ENCODE measurements around the gene KRT16. TPM values are rescaled to one million over a fixed set of nuclear protein-coding genes. Genes with fewer than 3 reads are reported as not detected.

The KRT16 gene
- total RNA-seq, 1 experiment from 2014 or later, result 42.6 TPM

DNA sequence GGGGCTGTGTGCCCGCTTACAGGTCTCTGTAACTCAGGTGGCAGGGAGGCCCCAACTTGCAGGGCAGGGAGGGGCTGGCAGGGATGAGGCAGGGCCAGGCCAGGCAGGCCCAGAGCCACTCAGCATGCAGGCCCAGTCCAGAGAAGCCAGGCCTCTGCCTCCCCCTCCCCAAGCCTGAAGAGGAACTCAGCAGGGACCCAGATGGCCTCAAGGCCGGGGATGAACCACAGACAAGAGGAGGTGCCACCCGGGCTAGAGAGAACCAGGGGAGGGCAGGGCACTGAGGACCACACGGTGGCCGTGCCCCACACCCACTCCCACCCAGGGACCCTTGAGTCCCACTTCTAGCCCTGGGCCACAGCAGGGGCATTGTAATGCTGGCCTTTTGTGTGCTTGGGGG, 46.3 kb upstream of the KRT16 start:
- BruUV-seq (replicated peaks), result no TSS peak
- ATAC-seq (no peak), DNase-seq (no peak)
- Histone ChIP-seq H3F3A (ENCODE audit: low read length, unreplicated experiment) (no peaks in the 10 kb centered on the region), H4K20me1 (ENCODE audit: low read length) (no peaks in the 10 kb centered on the region), H2AFZ (ENCODE audit: low read length) (no peak overlapping the region), H3K4me1 (ENCODE audit: insufficient read depth, low read length) (peaks cover 22% of the 10 kb centered on the region), H3K4me3 (ENCODE audit: low read length) (no peak overlapping the region), H3K27ac (ENCODE audit: low read length) (no peak overlapping the region), H3K9me2 (replicated peaks; ENCODE audit: low read length) (no peaks in the 10 kb centered on the region), H3K27me3 (ENCODE audit: low read length) (no peaks in the 10 kb centered on the region), H3K36me3 (ENCODE audit: low read depth, low read length) (no peaks in the 10 kb centered on the region; the same call in 1 of the 2 replicates), H3K9ac (ENCODE audit: low read length) (no peak overlapping the region), H3K79me2 (ENCODE audit: low read length) (no peaks in the 10 kb centered on the region), H3K9me3 (ENCODE audit: low read length) (no peaks in the 10 kb centered on the region), H3K4me2 (ENCODE audit: low read length) (no peak overlapping the region)
- POLR2A ChIA-PET (ENCODE audit: unreplicated experiment), result no interaction called here
- no peak for TF ChIP-seq EZH2 (IDR thresholded peaks at IDR 0.05; ENCODE audit: low read length, unreplicated experiment)
- no peak for TF ChIP-seq EZH2phosphoT487 (IDR thresholded peaks at IDR 0.05; ENCODE audit: borderline replicate concordance, low read length)
- no peak for TF ChIP-seq CTCF (conservative IDR thresholded peaks at IDR 0.05; ENCODE audit: low read depth, low read length)
- CTCF ChIA-PET, result no interaction called here
- intact Hi-C loops (cut with micrococcal nuclease), result no loop called here

DNA sequence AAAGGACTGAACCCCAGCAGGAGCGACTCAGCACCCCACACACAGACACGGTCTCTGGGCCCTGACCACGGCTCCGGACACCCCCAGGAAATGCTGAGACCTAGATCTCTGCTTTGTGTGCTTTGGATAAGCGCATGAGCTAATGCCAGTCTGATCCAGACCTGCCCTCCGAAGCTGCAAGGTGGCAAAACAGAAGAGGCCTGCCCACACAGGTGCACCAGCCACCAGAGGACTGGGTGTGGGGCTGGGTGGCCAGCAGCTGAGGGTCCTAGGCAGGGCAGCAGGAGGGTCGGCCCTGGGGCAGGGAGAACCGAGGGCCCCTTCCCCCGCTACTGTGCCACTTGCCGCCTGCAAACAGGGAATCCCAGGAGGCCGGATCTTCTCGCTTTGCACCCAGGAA, 45.4 kb upstream of the KRT16 start:
- Histone ChIP-seq H3K9me2 (replicated peaks; ENCODE audit: low read length) (no peaks in the 10 kb centered on the region), H3K27me3 (ENCODE audit: low read length) (no peaks in the 10 kb centered on the region), H3K79me2 (ENCODE audit: low read length) (no peaks in the 10 kb centered on the region), H4K20me1 (ENCODE audit: low read length) (no peaks in the 10 kb centered on the region), H3K36me3 (ENCODE audit: low read depth, low read length) (no peaks in the 10 kb centered on the region; the same call in 1 of the 2 replicates), H3F3A (ENCODE audit: low read length, unreplicated experiment) (no peaks in the 10 kb centered on the region), H2AFZ (ENCODE audit: low read length) (no peak overlapping the region), H3K9me3 (ENCODE audit: low read length) (no peaks in the 10 kb centered on the region), H3K4me2 (ENCODE audit: low read length) (no peak overlapping the region), H3K4me3 (ENCODE audit: low read length) (no peak overlapping the region), H3K9ac (ENCODE audit: low read length) (no peak overlapping the region), H3K4me1 (ENCODE audit: insufficient read depth, low read length) (peaks cover 29% of the 10 kb centered on the region), H3K27ac (ENCODE audit: low read length) (no peak overlapping the region)
- no peak for TF ChIP-seq EZH2 (IDR thresholded peaks at IDR 0.05; ENCODE audit: low read length, unreplicated experiment)
- no peak for TF ChIP-seq EZH2phosphoT487 (IDR thresholded peaks at IDR 0.05; ENCODE audit: borderline replicate concordance, low read length)
- no TSS peak for BruUV-seq (replicated peaks)
- intact Hi-C loops (cut with micrococcal nuclease), result no loop called here
- ChIA-PET CTCF (no interaction called here), POLR2A (ENCODE audit: unreplicated experiment) (no interaction called here)
- DNase-seq (no peak), ATAC-seq (no peak)

DNA sequence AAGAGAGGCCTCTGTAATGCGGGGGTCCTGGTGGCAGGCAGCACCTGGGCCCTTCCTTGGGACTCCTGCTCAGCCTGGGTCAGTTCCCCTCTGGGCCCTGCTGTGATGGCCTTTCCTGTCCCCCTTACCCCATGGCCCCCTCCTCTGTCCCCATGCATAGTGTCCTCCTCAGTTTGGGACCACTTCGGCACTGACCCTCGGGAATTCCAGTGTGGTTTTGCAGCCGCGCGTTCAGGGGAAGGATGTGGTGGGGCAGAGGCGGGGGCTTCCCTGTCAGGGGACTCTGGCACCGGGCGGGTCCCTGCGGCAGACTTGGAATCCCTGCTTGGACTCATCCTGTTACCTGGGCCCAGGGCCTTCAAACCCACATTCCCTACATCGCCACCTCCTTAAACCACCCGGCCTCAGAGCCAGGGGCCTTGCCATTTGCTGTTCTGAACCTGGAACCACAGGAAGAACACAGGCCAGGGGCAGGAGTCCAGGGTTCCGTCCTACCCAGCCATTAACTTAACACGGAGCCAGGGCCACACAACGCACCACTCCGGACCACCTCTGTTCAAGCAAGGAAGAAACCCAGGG, 44.7 kb upstream of the KRT16 start:
- no peak overlapping the region for H3K4me3 ChIP-seq (ENCODE audit: low read length)
- no peaks in the 10 kb centered on the region for H3K9me3 ChIP-seq (ENCODE audit: low read length)
- CTCF ChIA-PET, result no interaction called here
- intact Hi-C loops (cut with micrococcal nuclease), result no loop called here
- TF ChIP-seq EZH2phosphoT487 (IDR thresholded peaks at IDR 0.05; ENCODE audit: borderline replicate concordance, low read length) (no peak), CTCF (conservative IDR thresholded peaks at IDR 0.05; ENCODE audit: low read depth, low read length) (no peak), EZH2 (IDR thresholded peaks at IDR 0.05; ENCODE audit: low read length, unreplicated experiment) (no peak)
- POLR2A ChIA-PET (ENCODE audit: unreplicated experiment), result no interaction called here
- H3K36me3 ChIP-seq (ENCODE audit: low read depth, low read length), result no peaks in the 10 kb centered on the region
- ATAC-seq (no peak), DNase-seq (no peak)
- H3F3A ChIP-seq (ENCODE audit: low read length, unreplicated experiment), result no peaks in the 10 kb centered on the region
- H3K79me2 ChIP-seq (ENCODE audit: low read length), result no peaks in the 10 kb centered on the region
- no TSS peak for BruUV-seq (replicated peaks)
- H3K9me2 ChIP-seq (replicated peaks; ENCODE audit: low read length), result no peaks in the 10 kb centered on the region
- H4K20me1 ChIP-seq (ENCODE audit: low read length), result no peaks in the 10 kb centered on the region
- H3K9ac ChIP-seq (ENCODE audit: low read length), result no peak overlapping the region
- no peak overlapping the region for H3K4me2 ChIP-seq (ENCODE audit: low read length)
- no peak overlapping the region for H2AFZ ChIP-seq (ENCODE audit: low read length)
- no peaks in the 10 kb centered on the region for H3K27me3 ChIP-seq (ENCODE audit: low read length)
- H3K4me1 ChIP-seq (ENCODE audit: insufficient read depth, low read length), result peaks cover 29% of the 10 kb centered on the region
- H3K27ac ChIP-seq (ENCODE audit: low read length), result no peak overlapping the region
